OCI-LY3 (cell line): ENCODE data around the gene MUC6.

Experiments
- H2AFZ ChIP-seq: fragments of 200-600, 300-600 bp; shearing (Covaris generic); 2 replicates; pipeline ENCODE4 v1.6.0; 2014; ENCODE audit warnings: antibody characterized with exemption, low read depth, low read length
- H3K27ac ChIP-seq: fragments of 200-600, 300-600 bp; sonication (generic); 2 replicates; pipeline ENCODE4 v1.5.1; 2014; ENCODE audit warnings: mild to moderate bottlenecking, low read length, moderate library complexity, mixed read lengths
- H3K27me3 ChIP-seq: fragments of 200-600, 300-600 bp; sonication (generic); 2 replicates; pipeline ENCODE4 v1.6.1; 2014; ENCODE audit warnings: low read depth, low read length, mixed read lengths
- H3K36me3 ChIP-seq: fragments of 200-600, 300-600 bp; sonication (generic); replicated peaks from 2 replicates; pipeline ENCODE3; 2014; ENCODE audit warnings: low read depth, low read length, mixed read lengths
- H3K4me1 ChIP-seq: fragments of 300-600, 200-600 bp; sonication (generic); 2 replicates; pipeline ENCODE4 v1.6.1; 2014; ENCODE audit warnings: low read length, mixed read lengths
- H3K4me2 ChIP-seq: fragments of 200-600, 300-600 bp; sonication (generic); 2 replicates; pipeline ENCODE4 v1.6.1; 2014; ENCODE audit warnings: low read length, mixed read lengths
- H3K4me3 ChIP-seq: fragments of 300-600, 200-600 bp; sonication (generic); 2 replicates; pipeline ENCODE4 v1.5.1; 2014; ENCODE audit warnings: antibody characterized with exemption, mild to moderate bottlenecking, low read length, moderate library complexity
- H3K79me2 ChIP-seq: fragments of 300-600, 200-600 bp; shearing (Covaris generic); 2 replicates; pipeline ENCODE4 v1.6.1; 2014; ENCODE audit warnings: mild to moderate bottlenecking, low read length, mixed read lengths
- H3K9ac ChIP-seq: fragments of 300-600, 200-600 bp; shearing (Covaris generic); 2 replicates; pipeline ENCODE4 v1.6.0; 2014; ENCODE audit warnings: mild to moderate bottlenecking, low read length, moderate library complexity
- H3K9me3 ChIP-seq: fragments of 200-600, 300-600 bp; shearing (Covaris generic); 2 replicates; pipeline ENCODE4 v1.6.1; 2014; ENCODE audit warnings: low read length, mixed read lengths; ENCODE audit not compliant: insufficient read depth
- H4K20me1 ChIP-seq: fragments of 200-600, 300-600 bp; sonication (generic); 2 replicates; pipeline ENCODE4 v1.6.1; 2016; ENCODE audit warnings: low read length, mixed read lengths; ENCODE audit not compliant: insufficient read depth
- CTCF ChIP-seq: fragments of 200-600, 300-600 bp; sonication (generic); IDR thresholded peaks from 2 replicates; pipeline ENCODE4 v1.5.1; 2014; ENCODE audit warnings: antibody characterized with exemption, low read length, low read depth
- EZH2phosphoT487 ChIP-seq: fragments of 200-600 bp; shearing (Covaris generic); IDR thresholded peaks from 2 replicates; pipeline ENCODE4 v1.6.1; 2018; ENCODE audit warnings: antibody characterized with exemption, mixed run types, low read depth

MUC6 gene

GRCh38 chr11:1026163-1026450 lies 10.4 kb downstream of the MUC6 start:
- TF ChIP-seq CTCF (no peak), EZH2phosphoT487 (no peak)
- Histone ChIP-seq H3K27ac (no peak overlapping the region), H2AFZ (no peak overlapping the region), H3K79me2 (no peaks in the 10 kb centered on the region), H3K36me3 (no peaks in the 10 kb centered on the region), H3K9me3 (no peaks in the 10 kb centered on the region), H3K4me2 (no peak overlapping the region), H3K4me1 (no peaks in the 10 kb centered on the region), H3K27me3 (no peaks in the 10 kb centered on the region), H3K9ac (no peak overlapping the region), H4K20me1 (no peaks in the 10 kb centered on the region; the same call in 1 of the 2 replicates), H3K4me3 (no peak overlapping the region)

DNA sequence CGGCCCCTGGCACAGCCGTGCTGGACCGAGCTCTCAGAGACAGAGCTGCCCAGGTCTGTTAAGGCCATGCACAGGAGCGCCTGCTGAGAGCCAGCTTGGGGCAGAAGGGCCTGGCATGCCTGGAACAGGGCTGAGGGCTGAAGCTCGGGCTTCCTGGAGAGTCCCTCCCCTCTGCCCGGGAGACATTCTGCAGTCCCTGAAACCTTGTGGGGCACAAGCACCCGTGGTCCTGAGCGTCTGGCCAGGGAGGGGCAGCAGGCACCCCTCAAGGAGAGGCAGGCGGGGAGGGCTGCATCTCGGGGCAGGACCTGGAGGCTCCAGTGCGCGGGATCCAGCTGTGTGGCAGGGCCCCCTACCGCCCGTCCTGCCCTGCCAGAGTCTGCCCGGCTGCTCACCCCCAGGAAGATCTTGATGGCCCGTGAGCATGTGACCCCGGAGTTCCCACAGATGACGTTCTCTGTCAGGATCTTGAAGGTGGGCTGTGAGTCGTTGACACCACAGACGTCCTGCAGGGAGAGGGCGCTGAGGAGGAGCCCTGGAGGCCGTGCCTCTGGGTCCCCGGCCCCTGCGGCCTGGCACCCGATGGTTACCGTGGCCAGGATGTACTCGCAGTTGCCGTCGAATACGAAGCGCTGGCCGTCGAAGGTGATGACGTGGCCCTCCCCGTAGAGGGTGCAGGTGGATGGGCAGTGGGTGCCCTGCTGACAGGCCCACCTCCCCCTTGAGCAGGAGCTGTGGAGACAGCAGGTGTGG lies 10.9 kb downstream of the MUC6 start:
- Histone ChIP-seq H3K4me3 (no peak overlapping the region), H3K9me3 (no peaks in the 10 kb centered on the region), H3K9ac (no peak overlapping the region), H3K79me2 (no peaks in the 10 kb centered on the region), H3K27ac (no peak overlapping the region), H3K27me3 (no peaks in the 10 kb centered on the region), H3K4me2 (no peak overlapping the region), H3K4me1 (no peaks in the 10 kb centered on the region), H3K36me3 (no peaks in the 10 kb centered on the region), H4K20me1 (no peaks in the 10 kb centered on the region; the same call in 1 of the 2 replicates), H2AFZ (no peak overlapping the region)
- TF ChIP-seq CTCF: no peak
- no peak for TF ChIP-seq EZH2phosphoT487

GRCh38 chr11:1024597-1025409 lies 11.7 kb downstream of the MUC6 start:
- Histone ChIP-seq H3K36me3 (no peaks in the 10 kb centered on the region), H3K79me2 (no peaks in the 10 kb centered on the region), H2AFZ (no peak overlapping the region), H3K4me2 (no peak overlapping the region), H3K27ac (no peak overlapping the region), H3K9ac (no peak overlapping the region), H4K20me1 (no peaks in the 10 kb centered on the region; the same call in 1 of the 2 replicates), H3K9me3 (no peaks in the 10 kb centered on the region), H3K4me3 (no peak overlapping the region), H3K4me1 (no peaks in the 10 kb centered on the region), H3K27me3 (no peaks in the 10 kb centered on the region)
- TF ChIP-seq CTCF: no peak
- TF ChIP-seq EZH2phosphoT487: no peak

DNA sequence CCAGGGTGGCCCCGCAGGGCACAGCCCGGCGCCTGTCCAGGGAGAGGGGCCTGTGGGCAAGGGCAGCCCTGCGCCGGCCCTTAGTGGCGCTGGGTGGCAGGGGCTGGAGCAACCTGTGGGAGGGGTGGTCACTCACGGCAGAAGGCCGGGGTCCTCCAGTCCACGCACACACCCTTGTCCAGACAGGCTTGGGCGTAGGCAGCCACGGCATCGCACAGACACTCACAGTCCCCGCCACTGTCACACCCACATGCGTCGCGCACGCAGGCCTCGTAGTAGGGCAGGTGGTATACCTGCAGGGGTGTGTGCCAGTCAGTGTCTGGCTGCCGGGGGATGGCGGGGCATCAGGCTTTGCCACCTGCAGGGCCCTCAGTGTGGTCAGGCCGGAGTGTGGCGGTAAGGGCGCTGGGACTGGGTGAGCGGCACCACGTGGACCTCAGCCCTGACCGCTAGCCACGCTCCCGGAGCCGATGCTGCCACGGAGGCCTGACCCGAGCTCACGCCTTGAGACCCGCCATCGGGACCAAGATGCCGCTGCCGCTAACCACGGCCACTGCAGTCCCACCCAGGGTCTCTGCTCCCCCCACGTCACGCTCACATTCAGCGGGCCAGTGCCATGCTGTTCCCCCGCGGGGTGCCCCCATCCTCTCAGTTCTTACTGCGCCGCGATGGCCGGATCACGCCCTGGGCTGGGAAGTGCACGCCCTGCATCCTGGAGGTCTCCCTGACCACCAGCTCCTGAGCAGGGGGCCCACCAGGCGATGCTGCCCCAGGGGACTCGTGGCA lies 12.5 kb downstream of the MUC6 start:
- H3K36me3 ChIP-seq: no peaks in the 10 kb centered on the region
- H3K27ac ChIP-seq: no peak overlapping the region
- no peaks in the 10 kb centered on the region for H3K4me1 ChIP-seq
- H3K4me2 ChIP-seq: no peak overlapping the region
- no peak overlapping the region for H2AFZ ChIP-seq
- H3K9me3 ChIP-seq: no peaks in the 10 kb centered on the region
- H3K4me3 ChIP-seq: no peak overlapping the region
- no peaks in the 10 kb centered on the region for H3K27me3 ChIP-seq
- TF ChIP-seq CTCF (no peak), EZH2phosphoT487 (no peak)
- H3K9ac ChIP-seq: no peak overlapping the region
- no peaks in the 10 kb centered on the region; the same call in 1 of the 2 replicates for H4K20me1 ChIP-seq
- no peaks in the 10 kb centered on the region for H3K79me2 ChIP-seq
